Activated CD4-positive, alpha-beta memory T cell treated with anti-CD3 and anti-CD28 coated beads, Interleukin-2, amount 10 ng/mL, durations not matched to agents 7 days and 5 days (primary cell): ENCODE results near the gene PDS5B. TPM values are rescaled to one million over a fixed set of nuclear protein-coding genes. Genes with fewer than 3 reads are reported as not detected.
"Not testable (repeated sequence)": the region's sequence is repeated elsewhere in the genome, so short reads cannot be mapped to it uniquely, and the experiment has no call there.

ENCODE experiments used
- CTCF ChIA-PET: fragments of 350-600 bp; sonication (Branson Sonifier 250); formaldehyde crosslinking; loops from one replicate; lab custom pipeline; 2021; ENCODE audit warnings: antibody characterized with exemption, inconsistent platforms; lab: Charles Lee
- POLR2A ChIA-PET: fragments of 350-600 bp; sonication (Branson Sonifier 250); formaldehyde crosslinking; loops from one replicate; lab custom pipeline; 2021; ENCODE audit warnings: antibody characterized with exemption; lab: Charles Lee
- DNase-seq: peaks from one replicate; pipeline ENCODE4 v3.0.0-alpha.2; 2020
- H3K27ac Mint-ChIP-seq: one replicate; pipeline ENCODE4 v1.8.0; 2021; ENCODE audit warnings: mild to moderate bottlenecking, mixed read lengths
- H3K27me3 Mint-ChIP-seq: one replicate; pipeline ENCODE4 v1.8.0; 2021; ENCODE audit warnings: mixed read lengths
- H3K36me3 Mint-ChIP-seq: one replicate; pipeline ENCODE4 v1.8.0; 2021; ENCODE audit warnings: low read depth, mixed read lengths
- H3K4me1 Mint-ChIP-seq: one replicate; pipeline ENCODE4 v1.8.0; 2021; ENCODE audit warnings: mixed read lengths
- H3K4me3 Mint-ChIP-seq: one replicate; pipeline ENCODE4 v1.8.0; 2021; ENCODE audit warnings: mild to moderate bottlenecking, mixed read lengths
- H3K9me3 Mint-ChIP-seq: one replicate; pipeline ENCODE4 v1.8.0; 2021; ENCODE audit warnings: mixed read lengths
- total RNA-seq, 2 experiments: library from RNA; stranded (reverse); gene quantifications; one replicate each; pipeline ENCODE4 v1.2.3, GENCODE V29; 2021

Gene PDS5B
- 10 to 100 TPM; 59.5 to 60.6 TPM for total RNA-seq

DNA sequence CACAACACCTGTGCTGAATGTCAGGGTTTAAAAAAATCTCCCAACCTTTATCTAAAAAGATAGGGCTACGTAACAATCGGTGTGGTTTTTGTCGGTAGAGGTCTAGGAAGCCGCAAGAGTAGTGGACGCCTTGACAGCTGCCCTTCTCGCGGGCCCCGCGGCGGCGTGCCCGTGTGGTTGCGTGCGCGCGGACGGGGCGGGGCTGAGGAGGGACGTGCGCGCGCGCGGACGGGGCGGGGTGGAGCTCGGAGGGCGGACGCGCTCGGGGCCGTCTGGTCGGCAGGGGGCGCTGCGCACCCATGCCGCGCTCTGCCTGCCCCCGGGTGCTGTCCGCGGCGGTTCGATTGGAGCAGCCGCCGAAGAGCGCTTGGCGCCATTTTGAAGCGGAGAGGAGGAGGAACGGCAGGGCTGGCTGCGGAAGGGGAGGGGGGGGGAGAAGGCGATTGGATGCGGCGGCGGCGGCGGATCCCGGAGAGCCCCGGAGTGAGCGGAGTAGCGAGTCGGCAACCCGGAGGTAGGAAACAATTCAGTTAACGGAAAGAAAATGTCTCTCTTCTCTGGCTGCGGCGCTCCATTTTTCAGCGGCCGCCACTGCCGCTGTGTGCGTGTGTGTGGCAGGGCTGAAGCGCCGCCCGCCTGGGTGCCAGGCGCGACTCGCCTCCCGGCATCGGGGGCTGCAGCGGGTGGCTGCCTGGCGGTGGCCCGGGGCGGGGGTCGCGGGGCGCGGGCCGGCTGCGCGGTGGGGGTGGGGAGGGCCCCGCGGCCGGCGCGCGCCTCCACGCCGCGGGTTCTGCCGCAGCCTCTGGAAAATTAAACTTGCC lies at the start of gene PDS5B:
PDS5B (plus strand) TSS at position 373 of the 821 bp plus-strand sequence. CDS start 62,321 bp downstream, outside the sequence.
- POLR2A ChIA-PET, result interaction anchor here (0.5 to 2.0 kb wide), 22 partner anchors 45 to 1137 kb away, joined by 3 to 13 read pairs (median 4); partner anchors contain the start of genes BRCA2, N4BP2L1, N4BP2L2 and ZAR1L
- Mint-ChIP-seq H3K9me3 (no peaks in the 10 kb centered on the region), H3K27ac (peak within 1 kb of the TSS; percentile 92), H3K4me1 (peaks cover 40% of the 10 kb centered on the region), H3K36me3 (peaks cover 10% of the 10 kb centered on the region), H3K27me3 (peaks cover 3% of the 10 kb centered on the region), H3K4me3 (peak within 1 kb of the TSS; percentile 93)
- peak; percentile 95 for DNase-seq
- CTCF ChIA-PET, result interaction anchor here (0.5 to 4.4 kb wide), 50 partner anchors 9 to 1200 kb away, joined by 3 to 52 read pairs (median 4); partner anchors contain the start of genes BRCA2, N4BP2L2 and ZAR1L

- ChIA-PET POLR2A (interaction anchor here (0.6 to 3.8 kb wide), 13 partner anchors 8 to 1071 kb away, joined by 3 to 37 read pairs (median 5); partner anchors contain the start of genes BRCA2, N4BP2L1, PDS5B and ZAR1L), CTCF (interaction anchor here (0.6 to 2.0 kb wide), 6 partner anchors 14 to 1005 kb away, joined by 3 to 8 read pairs (median 5); partner anchors contain the start of genes BRCA2 and ZAR1L)
- DNase-seq, result peak; percentile 56
- Mint-ChIP-seq H3K4me1 (peaks cover 52% of the 10 kb centered on the region), H3K27ac (peak overlapping the region; percentile 98), H3K36me3 (peaks cover 47% of the 10 kb centered on the region), H3K9me3 (no peaks in the 10 kb centered on the region), H3K4me3 (peak overlapping the region; percentile 95), H3K27me3 (peaks cover 2% of the 10 kb centered on the region)
These were observed 48.6 kb upstream of the PDS5B start for GRCh38 chr13:32537580-32538142.

GRCh38 chr13:32538143-32538620 lies 48.1 kb upstream of the PDS5B start:
- no peak for DNase-seq
- ChIA-PET CTCF (interaction anchor here (0.7 to 1.7 kb wide), 6 partner anchors 20 to 1005 kb away, joined by 3 to 10 read pairs (median 5); partner anchors contain the start of gene PDS5B), POLR2A (interaction anchor here (0.6 to 3.8 kb wide), 15 partner anchors 8 to 1923 kb away, joined by 3 to 37 read pairs (median 5); partner anchors contain the start of genes BRCA2, N4BP2L1, PDS5B and ZAR1L)
- Mint-ChIP-seq H3K9me3 (no peaks in the 10 kb centered on the region), H3K27me3 (peaks cover 2% of the 10 kb centered on the region), H3K4me3 (peak overlapping the region; percentile 95), H3K36me3 (peaks cover 43% of the 10 kb centered on the region), H3K27ac (peak overlapping the region; percentile 98), H3K4me1 (peaks cover 48% of the 10 kb centered on the region)

- CTCF ChIA-PET, result interaction anchor here (0.7 to 1.7 kb wide), 9 partner anchors 8 to 1279 kb away, joined by 3 to 10 read pairs (median 3); partner anchors contain the start of genes PDS5B and RFC3
- H3K4me3 Mint-ChIP-seq, result peak within 1 kb of the TSS; percentile 95
- peak; percentile 93 for DNase-seq
- peaks cover 42% of the 10 kb centered on the region for H3K4me1 Mint-ChIP-seq
- no peaks in the 10 kb centered on the region for H3K9me3 Mint-ChIP-seq
- peak within 1 kb of the TSS; percentile 98 for H3K27ac Mint-ChIP-seq
- POLR2A ChIA-PET, result interaction anchor here (0.5 to 3.8 kb wide), 13 partner anchors 9 to 1923 kb away, joined by 3 to 37 read pairs (median 4); partner anchors contain the start of genes BRCA2, N4BP2L1, PDS5B and ZAR1L
- peaks cover 2% of the 10 kb centered on the region for H3K27me3 Mint-ChIP-seq
- peaks cover 38% of the 10 kb centered on the region for H3K36me3 Mint-ChIP-seq
These were observed 47.5 kb upstream of the PDS5B start, which contains the start of gene N4BP2L2 for GRCh38 chr13:32538621-32539246. Gene N4BP2L2, minus strand, starts transcription at chr13:32538795. Its CDS starts 1,768 bp downstream, at chr13:32537027.

DNA sequence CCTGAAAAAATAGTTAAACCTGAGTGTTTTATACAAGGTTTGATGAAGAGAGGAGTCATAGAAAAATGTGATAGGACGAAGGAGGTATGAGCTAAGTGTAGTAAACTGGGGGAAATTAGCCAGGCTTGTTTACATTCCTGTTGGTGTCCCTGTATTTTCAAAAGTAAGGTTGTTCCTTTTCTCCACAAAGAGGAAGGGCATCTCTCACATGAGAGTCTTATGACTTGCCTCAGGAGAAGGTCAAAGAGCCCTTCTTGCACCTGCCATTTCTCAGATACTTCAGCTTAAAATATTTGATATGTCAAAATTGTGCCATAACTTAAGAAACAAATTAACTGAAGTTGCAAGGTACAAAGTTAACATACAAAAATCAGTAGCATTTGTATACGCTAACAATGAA lies 44.0 kb upstream of the PDS5B start:
- H3K27ac Mint-ChIP-seq, result no peak overlapping the region

GRCh38 chr13:32545083-32545482 lies 41.2 kb upstream of the PDS5B start:
- DNase-seq, result no peak
- CTCF ChIA-PET, result interaction anchor here (1.3 to 1.5 kb wide), 2 partner anchors 36 to 41 kb away, joined by 3 to 4 read pairs; partner anchors contain the start of gene PDS5B
- POLR2A ChIA-PET, result no interaction called here
- Mint-ChIP-seq H3K4me3 (no peak overlapping the region), H3K9me3 (no peaks in the 10 kb centered on the region), H3K27me3 (peaks cover 10% of the 10 kb centered on the region), H3K27ac (no peak overlapping the region), H3K4me1 (no peaks in the 10 kb centered on the region), H3K36me3 (no peaks in the 10 kb centered on the region)

More for the DNA sequence above, 44.0 kb upstream of the PDS5B start:
- H3K27me3 Mint-ChIP-seq, result peaks cover 10% of the 10 kb centered on the region
- DNase-seq, result no peak
- ChIA-PET POLR2A (no interaction called here), CTCF (interaction anchor here (0.6 kb wide), 1 partner anchor 39 kb away, joined by 3 read pairs; no protein-coding TSS in a partner anchor)
- H3K36me3 Mint-ChIP-seq, result peaks cover 8% of the 10 kb centered on the region
- no peak overlapping the region for H3K4me3 Mint-ChIP-seq
- no peaks in the 10 kb centered on the region for H3K9me3 Mint-ChIP-seq
- peaks cover 13% of the 10 kb centered on the region for H3K4me1 Mint-ChIP-seq

GRCh38 chr13:32548837-32549236 lies 37.4 kb upstream of the PDS5B start:
- Mint-ChIP-seq H3K9me3 (no peaks in the 10 kb centered on the region), H3K4me3 (no peak overlapping the region), H3K27ac (no peak overlapping the region), H3K36me3 (no peaks in the 10 kb centered on the region), H3K4me1 (no peaks in the 10 kb centered on the region), H3K27me3 (peaks cover 11% of the 10 kb centered on the region)
- ChIA-PET POLR2A (no interaction called here), CTCF (no interaction called here)
- DNase-seq, result no peak

DNA sequence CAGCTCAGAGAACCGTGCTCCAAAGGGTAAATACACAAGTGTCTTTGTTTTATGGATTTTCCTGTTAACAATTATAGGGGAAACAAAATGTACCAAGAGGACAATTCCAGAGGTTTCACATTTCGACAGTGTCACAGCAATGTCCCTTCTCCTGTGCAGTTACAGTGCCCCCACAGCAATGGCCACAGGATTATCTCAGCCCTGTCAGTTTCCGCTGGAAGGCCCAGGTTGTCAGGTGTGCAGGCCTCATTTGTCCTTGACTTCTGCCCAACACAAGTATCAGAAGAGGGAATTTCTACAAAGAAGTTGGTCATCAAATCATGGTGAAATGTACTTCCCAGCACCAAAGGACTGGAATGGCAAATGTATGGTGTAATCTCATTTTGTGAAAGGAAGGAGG lies 36.5 kb upstream of the PDS5B start:
- no peak overlapping the region for H3K27ac Mint-ChIP-seq
- CTCF ChIA-PET, result no interaction called here
- no peaks in the 10 kb centered on the region for H3K4me1 Mint-ChIP-seq
- POLR2A ChIA-PET, result interaction anchor here (1.8 kb wide), 1 partner anchor 11 kb away, joined by 6 read pairs; the partner anchor contains the start of gene N4BP2L2
- H3K27me3 Mint-ChIP-seq, result peaks cover 11% of the 10 kb centered on the region
- H3K4me3 Mint-ChIP-seq, result no peak overlapping the region
- H3K36me3 Mint-ChIP-seq, result no peaks in the 10 kb centered on the region
- no peaks in the 10 kb centered on the region for H3K9me3 Mint-ChIP-seq
- DNase-seq, result no peak

DNA sequence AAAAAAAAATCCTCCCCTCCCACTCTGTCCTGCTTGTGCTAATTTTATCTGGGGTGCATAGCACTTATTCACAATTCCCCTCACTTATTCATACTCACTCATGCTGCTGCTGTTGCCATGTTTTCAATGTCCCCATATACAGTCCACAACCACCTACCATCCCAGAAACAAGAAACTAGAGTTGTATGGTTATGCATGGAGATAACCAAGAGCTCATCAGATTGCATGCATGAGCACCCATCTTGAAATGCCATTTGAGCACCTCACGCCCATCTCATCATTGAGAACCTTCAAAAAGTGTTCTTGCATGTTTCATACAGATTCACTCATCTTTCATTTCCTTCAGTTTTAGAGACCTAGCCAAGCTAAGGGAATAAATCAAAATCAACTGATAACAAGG lies 32.5 kb upstream of the PDS5B start:
- no peak for DNase-seq

GRCh38 chr13:32555613-32556012 lies 30.6 kb upstream of the PDS5B start:
- Mint-ChIP-seq H3K4me3 (no peak overlapping the region), H3K27me3 (peaks cover 7% of the 10 kb centered on the region), H3K9me3 (peaks cover 7% of the 10 kb centered on the region), H3K27ac (no peak overlapping the region), H3K4me1 (no peaks in the 10 kb centered on the region), H3K36me3 (peaks cover 2% of the 10 kb centered on the region)
- POLR2A ChIA-PET, result no interaction called here
- CTCF ChIA-PET, result no interaction called here
- no peak for DNase-seq

More for the DNA sequence above, 32.5 kb upstream of the PDS5B start:
- ChIA-PET POLR2A (no interaction called here), CTCF (no interaction called here)
- no peak overlapping the region for H3K4me3 Mint-ChIP-seq
- peaks cover 4% of the 10 kb centered on the region for H3K27me3 Mint-ChIP-seq
- H3K27ac Mint-ChIP-seq, result no peak overlapping the region
- no peaks in the 10 kb centered on the region for H3K36me3 Mint-ChIP-seq
- no peaks in the 10 kb centered on the region for H3K4me1 Mint-ChIP-seq
- H3K9me3 Mint-ChIP-seq, result peaks cover 4% of the 10 kb centered on the region

GRCh38 chr13:32560842-32561241 lies 25.4 kb upstream of the PDS5B start:
- H3K4me3 Mint-ChIP-seq, H3K27ac Mint-ChIP-seq, CTCF ChIA-PET, H3K4me1 Mint-ChIP-seq, H3K36me3 Mint-ChIP-seq, POLR2A ChIA-PET, H3K27me3 Mint-ChIP-seq, DNase-seq: not testable (repeated sequence)
- peaks cover 12% of the 10 kb centered on the region for H3K9me3 Mint-ChIP-seq

GRCh38 chr13:32575687-32576086 lies 10.6 kb upstream of the PDS5B start:
- peaks cover 13% of the 10 kb centered on the region for H3K36me3 Mint-ChIP-seq
- H3K4me3 Mint-ChIP-seq, H3K27ac Mint-ChIP-seq, CTCF ChIA-PET, H3K27me3 Mint-ChIP-seq, H3K4me1 Mint-ChIP-seq, DNase-seq, POLR2A ChIA-PET: not testable (repeated sequence)
- peaks cover 19% of the 10 kb centered on the region for H3K9me3 Mint-ChIP-seq
